Spleen (tissue), 7 donors: ENCODE data around the gene LRRC37A3.
"Not testable (repeated sequence)": the region's sequence is repeated elsewhere in the genome, so short reads cannot be mapped to it uniquely, and the experiment has no call there.

ENCODE experiments used
- CTCF ChIP-seq, 11 experiments: fragments of 200-600 bp in 7 of 11; fragments of 450-650 bp in 4 of 11; sonication (generic) in 4 of 11; IDR thresholded peaks in 8 of 11; conservative IDR thresholded peaks in 3 of 11; 1 replicate in 7 of 11; 2 replicates in 4 of 11; pipeline versions ENCODE4 v1.4.0 to v1.8.0; 2016 to 2021; ENCODE audit warnings: antibody characterized with exemption in 11 of 11, inconsistent platforms in 4 of 11, mild to moderate bottlenecking in 1 of 11
- POLR2A ChIP-seq, 3 donors: fragments of 450-650 bp; IDR thresholded peaks; one replicate each; pipeline ENCODE4 v1.5.1; 2017; ENCODE audit warnings: antibody characterized with exemption in 3 of 3, mild to moderate bottlenecking in 1 of 3
- donor health status: DM: no; HTN: no; CAD: no; lungs with moderate emphysema.
- donor health status: DM: no; HTN: no; CAD: no.
- donor health status: DM: no; HTN: no; CAD: no.

- peak in 6 of 11 experiments; percentile 40 to 61 (median 50) for TF ChIP-seq CTCF (IDR thresholded peaks at IDR 0.05 in 8 of 11, conservative IDR thresholded peaks at IDR 0.05 in 3 of 11)
- TF ChIP-seq POLR2A (IDR thresholded peaks at IDR 0.05): not testable (repeated sequence)
These were observed 46.6 kb upstream of the LRRC37A3 start for GRCh38 chr17:64965873-64966287.
